B cell (primary cell): Measurements from ENCODE around the gene KCNC3.

Experiments
- EZH2 ChIP-seq: IDR thresholded peaks from 2 replicates; pipeline ENCODE4 v1.6.1; 2012; ENCODE audit warnings: borderline replicate concordance, low read depth, mild to moderate bottlenecking, moderate library complexity, low read length; ENCODE audit not compliant: insufficient read depth, poor library complexity, severe bottlenecking
- TF ChIP-seq, protein P1 (sequence below): fragments of 200-600 bp; IDR thresholded peaks from one replicate; pipeline ENCODE4 v1.8.0; 2022; ENCODE audit warnings: antibody characterized with exemption, mild to moderate bottlenecking

DNA sequence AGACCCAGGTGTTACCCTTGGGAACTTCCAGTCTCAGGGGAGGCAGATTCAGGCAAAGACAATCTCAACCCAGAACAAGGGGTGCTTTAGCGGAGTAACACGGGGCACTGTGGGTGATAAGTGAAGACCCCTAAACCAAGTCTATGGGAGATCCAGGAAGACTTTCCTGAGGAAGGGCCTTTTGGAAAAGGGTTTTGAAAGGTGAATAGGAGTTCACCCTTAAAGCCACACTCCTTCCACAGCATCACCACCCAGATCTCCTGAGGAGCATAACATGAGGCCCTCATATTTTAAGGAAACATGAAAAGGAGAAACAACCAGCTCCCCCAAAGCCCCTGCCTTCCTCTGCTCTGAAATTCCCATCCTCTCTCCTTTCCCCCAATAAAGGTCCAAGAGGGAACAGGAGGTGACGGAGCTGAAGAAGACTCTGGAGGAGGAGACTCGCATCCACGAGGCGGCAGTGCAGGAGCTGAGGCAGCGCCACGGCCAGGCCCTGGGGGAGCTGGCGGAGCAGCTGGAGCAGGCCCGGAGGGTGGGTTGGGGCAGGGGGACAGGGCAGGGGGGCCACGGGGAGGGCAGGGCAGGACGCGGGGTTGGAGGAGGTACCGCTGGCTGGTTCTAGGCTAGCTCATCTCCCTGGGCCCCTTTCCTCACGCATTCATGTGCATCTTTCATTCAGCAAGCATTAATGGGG, 52.7 kb downstream of the KCNC3 start:
- TF ChIP-seq, protein P1, sequence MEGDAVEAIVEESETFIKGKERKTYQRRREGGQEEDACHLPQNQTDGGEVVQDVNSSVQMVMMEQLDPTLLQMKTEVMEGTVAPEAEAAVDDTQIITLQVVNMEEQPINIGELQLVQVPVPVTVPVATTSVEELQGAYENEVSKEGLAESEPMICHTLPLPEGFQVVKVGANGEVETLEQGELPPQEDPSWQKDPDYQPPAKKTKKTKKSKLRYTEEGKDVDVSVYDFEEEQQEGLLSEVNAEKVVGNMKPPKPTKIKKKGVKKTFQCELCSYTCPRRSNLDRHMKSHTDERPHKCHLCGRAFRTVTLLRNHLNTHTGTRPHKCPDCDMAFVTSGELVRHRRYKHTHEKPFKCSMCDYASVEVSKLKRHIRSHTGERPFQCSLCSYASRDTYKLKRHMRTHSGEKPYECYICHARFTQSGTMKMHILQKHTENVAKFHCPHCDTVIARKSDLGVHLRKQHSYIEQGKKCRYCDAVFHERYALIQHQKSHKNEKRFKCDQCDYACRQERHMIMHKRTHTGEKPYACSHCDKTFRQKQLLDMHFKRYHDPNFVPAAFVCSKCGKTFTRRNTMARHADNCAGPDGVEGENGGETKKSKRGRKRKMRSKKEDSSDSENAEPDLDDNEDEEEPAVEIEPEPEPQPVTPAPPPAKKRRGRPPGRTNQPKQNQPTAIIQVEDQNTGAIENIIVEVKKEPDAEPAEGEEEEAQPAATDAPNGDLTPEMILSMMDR: no peak
- no peak for TF ChIP-seq EZH2
